GM18868 (cell line): Measurements from ENCODE around the gene ARL4D.
A peak's percentile ranks its signal among the peaks of the same experiment; 100 is the strongest.
"Not testable (repeated sequence)": the region's sequence is repeated elsewhere in the genome, so short reads cannot be mapped to it uniquely, and the experiment has no call there.

Experiments used
- ATAC-seq: cut with Tn5 transposase; IDR thresholded peaks from one replicate; pipeline ENCODE4 v1.9.1; 2021; ENCODE audit warnings: mild to moderate bottlenecking, moderate library complexity; ENCODE audit not compliant: unreplicated experiment

Gene ARL4D, protein sequence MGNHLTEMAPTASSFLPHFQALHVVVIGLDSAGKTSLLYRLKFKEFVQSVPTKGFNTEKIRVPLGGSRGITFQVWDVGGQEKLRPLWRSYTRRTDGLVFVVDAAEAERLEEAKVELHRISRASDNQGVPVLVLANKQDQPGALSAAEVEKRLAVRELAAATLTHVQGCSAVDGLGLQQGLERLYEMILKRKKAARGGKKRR

DNA sequence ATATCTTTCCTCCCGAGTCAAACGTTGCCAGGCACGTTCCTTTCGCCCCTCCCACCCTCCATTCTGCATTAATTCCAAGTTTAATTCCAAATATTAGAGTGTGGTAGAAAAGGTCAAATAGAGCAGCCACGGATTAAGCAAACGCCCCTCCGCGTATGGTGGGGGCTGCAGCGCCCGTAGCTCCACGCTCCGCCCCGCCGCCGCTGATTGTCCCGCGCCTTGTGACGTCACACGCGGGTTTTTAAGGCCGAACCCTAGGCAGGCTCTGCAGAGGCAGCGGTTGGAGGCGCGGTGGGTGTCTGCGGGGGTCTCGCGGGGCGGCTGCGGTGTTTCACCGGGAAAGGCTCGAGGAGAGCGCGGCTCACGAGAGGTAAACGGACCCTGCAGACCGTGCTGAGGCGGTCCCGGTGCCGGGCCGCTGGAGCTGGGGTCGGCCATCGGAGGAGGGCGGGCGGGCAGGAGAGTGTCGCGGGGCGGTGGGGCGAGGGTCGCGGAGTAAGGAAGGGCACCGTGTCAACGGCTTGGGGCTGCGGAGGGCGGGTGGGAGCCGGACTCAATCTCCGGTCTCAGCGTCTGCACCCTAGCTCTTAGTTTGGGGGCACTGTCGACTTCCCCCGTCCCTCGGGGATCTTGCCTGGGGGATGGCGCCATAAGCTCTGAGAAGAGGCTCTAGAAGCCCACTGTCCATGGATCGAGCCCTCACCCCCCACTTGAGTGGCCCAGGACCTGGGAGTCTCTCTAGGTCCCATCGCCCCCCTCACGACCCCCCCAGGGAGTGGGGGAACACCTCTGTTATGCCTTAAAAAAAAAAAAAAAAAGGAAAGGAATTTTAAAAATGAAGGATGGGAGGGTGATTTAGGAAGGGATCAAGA, at the start of gene ARL4D:
Gene ARL4D (plus strand): TSS at position 270 of the 872 bp plus-strand sequence. CDS start 740 bp downstream, outside the sequence.
- ATAC-seq = peak; percentile 65

DNA sequence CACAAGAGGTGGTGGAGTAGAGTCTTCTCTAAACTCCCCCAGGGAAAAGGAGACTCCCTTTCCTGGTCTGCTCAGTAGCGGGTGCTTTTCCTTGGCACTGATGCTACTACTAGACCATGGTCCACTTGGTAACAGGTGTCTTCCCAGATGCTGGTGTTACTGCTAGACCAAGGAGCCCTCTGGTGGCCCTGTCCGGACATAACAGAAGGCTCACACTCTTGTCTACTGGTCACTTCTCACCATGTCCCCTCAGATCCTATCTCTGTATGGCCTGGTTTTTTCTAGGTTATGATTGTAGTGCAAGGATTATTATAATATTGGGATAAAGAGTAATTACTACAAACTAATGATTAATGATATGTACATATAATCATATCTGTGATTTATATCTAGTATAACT, 49.7 kb upstream of the ARL4D start:
- ATAC-seq = no peak

DNA sequence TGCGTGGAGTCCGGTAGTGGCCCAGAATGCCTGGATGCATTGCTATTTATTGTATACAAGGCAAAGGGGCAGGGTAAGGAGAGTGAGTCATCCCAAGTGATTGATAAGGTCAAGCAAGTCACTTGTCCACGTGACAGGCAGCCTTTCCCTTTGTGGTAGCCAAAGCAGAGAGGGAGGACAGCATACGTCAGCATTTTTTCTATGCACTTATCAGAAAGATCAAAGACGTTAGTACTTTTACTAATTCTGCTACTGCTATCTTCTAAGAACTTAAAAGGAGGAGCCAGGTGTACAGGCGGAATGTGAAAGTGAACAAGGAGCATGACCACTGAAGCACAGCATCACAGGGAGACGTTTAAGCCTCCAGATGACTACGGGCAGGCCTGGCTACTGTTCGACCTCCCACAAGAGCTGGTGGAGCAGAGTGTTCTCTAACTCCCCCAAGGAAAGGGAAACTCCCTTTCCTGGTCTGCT, 47.9 kb upstream of the ARL4D start:
- ATAC-seq = no peak

DNA sequence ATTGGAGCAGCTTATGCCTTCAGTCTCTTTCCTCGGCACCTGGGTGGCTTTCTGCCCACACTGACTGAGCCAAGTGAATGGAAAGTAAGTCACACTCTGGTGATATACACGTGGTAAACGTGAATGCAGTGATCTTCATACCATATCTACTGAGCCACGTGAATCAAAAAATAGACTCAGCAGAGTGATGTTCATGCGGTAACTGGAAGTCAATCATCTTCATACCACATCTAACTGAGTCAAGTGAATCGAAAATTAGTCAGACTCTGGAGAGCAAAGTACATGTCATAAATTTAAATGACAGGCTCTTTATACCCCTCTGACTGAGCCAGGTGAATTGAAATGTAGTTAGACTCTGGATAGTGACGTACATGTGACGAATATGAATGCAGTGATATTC, 47.1 kb upstream of the ARL4D start:
- no peak for ATAC-seq

DNA sequence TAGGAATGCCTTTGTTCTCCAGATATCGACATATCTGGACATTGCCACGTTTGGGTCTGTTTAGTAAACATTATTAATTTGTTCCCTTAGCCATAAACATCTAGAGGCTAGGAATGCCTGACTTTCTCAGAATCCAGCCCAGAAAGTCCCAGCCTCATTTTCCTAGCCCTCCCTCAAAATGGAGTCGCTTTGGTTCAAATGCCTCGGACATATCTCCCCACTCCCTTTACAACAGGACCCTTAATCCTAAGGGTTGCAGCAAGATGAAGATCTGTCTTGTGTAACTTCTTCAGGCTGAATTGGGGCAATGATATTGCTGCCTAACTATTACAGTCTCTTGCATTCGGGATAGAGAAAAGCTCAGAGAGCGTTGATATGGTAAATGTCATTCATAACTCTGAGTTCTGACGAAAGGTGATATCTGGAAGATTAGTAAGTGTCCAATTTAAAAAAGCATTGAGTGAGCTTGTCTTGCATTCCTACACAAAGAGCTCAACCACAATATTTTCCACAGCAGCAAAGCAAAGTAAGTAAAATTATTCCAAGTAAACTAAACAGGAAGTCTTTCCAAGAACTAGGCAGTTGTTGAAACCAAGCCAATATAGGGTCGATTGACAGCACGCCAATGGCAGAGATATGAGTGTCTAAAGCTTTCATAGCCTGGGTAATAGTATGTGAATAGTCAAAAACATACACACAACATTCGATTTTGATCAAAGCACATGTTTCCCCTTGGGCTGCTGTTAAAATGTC, 46.0 kb upstream of the ARL4D start:
- no peak for ATAC-seq

DNA sequence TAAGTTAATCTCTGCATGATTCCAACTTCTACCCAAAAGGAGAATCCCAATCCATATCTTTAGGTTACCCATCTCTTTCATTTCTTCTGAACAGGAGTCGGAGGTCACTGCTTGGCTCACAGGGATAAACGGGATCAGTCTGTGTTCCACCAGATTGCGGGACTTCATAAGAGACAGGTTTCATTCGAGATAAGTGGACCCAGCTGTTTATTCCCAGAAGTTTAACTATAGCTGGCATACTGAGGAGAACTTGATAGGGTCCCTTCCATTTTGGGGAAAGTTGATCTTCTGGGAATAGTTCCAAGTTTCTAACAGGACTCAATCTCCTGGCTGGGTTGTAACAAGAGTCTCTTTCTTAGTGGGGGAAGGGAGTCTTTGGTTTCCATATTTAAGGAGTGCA, 45.4 kb upstream of the ARL4D start:
- no peak for ATAC-seq

DNA sequence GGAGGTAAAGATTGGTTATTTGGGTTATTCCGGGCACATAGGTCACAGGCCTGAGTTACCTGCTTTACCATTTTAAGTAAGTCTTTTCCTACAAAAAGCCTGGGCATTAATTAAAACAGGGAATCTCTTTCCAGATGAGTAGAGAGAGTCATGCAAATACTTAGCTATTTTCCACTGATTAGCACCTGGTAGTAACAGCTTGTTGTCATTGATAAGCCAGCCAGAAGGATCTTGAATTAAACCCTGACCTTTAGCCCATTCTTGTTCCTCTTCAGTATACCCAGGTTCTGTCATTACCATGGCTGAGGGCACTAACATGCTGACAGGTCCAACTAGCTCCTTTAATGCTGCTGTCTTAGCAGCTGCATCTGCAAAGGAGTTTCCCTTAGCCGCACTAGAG, 44.4 kb upstream of the ARL4D start:
- ATAC-seq = no peak

DNA sequence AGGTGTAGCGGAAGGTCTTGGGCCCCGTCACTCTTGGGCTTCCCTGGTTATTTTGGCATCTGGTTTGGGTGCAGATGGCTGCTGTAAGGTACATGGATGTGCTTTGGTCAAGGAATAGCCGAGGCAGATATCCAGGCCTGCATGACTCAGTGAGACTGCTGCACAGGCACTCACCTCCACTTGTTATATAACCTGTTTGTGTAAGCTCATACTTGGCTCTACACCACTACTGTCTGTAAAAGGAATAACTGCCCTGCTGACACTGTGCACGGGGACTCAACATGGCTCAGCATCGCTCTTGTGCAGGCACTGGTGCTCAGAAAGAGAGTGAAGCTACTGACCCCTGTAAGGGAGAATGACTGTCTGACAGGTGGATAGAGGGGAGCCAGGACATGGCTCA, 42.3 kb upstream of the ARL4D start:
- ATAC-seq = no peak

DNA sequence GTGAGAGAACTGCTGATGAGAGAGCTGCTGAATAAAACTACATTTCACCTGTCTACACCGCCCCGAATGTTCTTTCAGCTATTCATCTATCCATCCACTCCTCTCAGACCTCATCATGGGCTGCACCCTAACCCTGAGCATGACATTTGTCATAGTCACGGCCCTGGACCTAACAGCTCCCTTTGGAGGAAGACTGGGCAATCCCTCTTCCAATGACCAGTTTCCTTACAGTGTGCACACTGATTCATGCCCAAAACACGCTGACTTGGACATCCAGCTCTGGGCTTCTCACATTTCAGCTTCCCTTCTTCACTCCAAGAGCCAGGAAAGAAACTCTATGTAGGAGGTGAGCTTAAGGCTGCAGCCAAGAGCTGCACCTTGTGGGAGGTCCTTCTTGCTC, 41.8 kb upstream of the ARL4D start:
- no peak for ATAC-seq

DNA sequence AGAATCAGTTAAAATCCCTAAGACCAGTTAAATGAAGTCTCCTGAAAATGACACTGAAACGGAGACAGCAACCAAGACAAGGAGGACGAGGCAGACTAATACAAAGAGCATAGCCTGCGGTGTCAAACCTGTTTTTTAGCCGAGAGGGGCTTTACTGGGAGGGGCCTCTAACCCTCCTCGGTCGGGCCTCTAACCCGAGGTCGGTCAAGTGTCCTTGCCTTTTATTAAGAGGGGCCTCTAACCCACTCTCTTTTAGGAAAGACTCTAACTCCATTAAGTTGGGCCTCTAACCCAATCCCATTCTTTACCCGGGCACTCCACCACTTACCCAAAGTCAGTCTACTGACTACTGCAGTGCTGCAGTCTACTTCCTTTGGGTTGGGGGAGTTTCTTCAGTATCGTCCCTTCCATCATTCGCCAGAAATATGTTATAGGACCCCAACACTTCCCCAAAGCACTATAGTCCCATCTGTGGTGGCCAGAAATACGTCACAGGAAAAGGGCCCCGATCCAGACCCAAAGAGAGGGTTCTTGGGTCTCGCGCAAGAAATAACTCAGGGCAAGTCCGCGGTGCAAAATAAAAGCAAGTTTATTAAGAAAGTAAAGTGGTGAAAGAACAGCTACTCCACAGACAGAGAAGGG, 39.2 kb upstream of the ARL4D start:
- no peak for ATAC-seq

DNA sequence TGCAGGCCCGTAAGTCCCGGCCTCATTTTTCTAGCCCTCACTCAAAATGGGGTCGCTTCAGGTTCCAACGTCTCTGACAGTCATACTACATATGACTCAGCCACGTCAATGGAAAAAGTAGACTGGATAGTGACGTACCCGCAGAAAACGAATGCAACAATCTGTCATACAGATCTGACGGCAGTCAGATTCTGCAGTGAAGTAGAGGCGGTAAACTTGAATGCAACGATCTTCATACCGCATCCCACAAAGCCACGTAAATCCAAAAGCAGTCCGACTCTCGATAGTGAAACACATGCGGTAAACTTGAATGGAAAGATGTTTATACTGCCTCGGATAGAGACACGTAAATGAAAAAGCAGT, 38.4 kb upstream of the ARL4D start:
- ATAC-seq = peak; percentile 16

DNA sequence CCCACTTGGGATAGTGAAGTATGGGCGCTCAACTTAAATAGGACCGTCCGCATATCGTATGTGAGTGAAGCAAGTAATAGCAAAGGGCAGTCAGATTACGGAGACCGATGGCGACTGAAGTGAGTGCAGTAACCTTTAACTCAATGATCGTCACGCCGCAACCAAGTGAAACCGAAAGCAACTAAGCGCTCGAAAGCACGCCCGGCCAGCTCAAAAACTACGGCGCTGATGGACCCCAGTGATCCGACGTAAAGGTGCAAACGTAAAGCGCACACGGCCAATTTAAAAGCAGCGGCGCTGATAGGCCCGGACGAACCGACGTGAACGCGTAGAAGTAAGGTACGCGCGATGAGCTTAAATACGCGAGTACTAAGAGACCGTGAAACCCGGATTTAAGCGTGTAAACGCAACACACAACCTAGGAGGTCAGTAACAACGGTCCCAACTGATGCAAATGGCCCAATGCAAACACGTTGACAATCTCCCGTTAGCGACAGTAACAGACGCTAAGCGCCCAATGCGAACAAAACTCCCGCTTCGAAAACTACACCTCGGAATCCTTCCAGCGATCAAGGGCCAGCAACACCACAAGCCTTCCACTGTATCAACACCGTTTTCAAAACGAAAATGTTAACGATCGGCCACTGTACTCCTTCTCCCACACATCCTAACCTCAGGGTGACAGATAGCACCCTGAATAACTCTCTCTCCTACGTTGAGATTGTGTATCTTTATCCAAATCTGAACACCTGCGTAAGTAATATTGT, 37.9 kb upstream of the ARL4D start:
- peak; percentile 79 for ATAC-seq

DNA sequence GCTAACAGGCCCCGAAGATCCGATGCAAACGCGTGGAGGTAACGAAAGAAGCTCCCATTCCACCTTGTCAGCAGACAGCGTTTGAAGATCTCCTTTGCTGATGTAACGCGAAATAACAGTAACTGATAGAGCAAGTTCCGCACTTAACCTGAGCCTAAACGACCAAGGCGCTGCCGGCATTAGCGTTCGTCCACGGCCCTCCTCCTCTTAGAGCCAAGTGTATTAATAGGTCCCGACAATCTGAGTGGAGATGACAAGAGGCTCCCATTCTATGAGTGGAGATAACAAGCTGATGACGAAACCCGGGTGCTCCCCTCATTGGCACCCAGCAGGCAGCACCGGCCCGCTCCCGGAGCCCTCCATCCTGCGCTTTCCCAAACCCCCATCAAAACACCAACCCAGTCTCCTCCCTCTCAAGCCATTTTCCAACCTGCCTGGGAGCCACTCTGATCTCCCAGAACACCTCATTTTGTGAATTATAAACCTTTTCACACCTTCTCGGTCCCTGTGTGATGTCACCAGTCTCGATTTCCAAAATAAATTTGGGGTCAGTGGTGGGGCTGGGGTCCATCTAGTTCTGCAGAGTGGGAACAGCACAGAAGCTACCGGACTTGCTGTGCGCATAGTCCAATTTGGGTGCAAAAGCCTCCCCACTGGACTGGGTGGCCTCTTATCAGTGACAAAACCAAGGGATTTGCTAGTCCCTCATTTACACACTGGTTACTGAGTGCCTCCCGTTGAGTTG, 35.4 kb upstream of the ARL4D start:
- no peak for ATAC-seq

DNA sequence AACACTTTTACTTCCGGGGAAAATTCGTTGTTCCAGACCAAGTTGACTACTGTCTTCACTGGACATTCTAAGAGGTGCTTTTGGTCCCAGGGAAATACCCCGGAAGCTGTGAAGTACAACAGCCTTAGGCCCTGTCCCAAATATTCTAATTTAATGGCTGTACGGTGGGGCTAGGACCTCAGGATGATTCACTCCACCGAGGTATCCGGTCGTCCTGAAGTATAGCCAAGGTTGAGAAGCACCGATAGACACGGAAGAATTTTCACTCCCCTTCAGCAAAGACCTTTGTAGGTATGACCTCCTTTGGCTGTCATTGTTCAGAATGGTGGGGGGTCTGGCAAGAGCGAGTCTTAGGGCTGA, 34.9 kb upstream of the ARL4D start:
- ATAC-seq = no peak

DNA sequence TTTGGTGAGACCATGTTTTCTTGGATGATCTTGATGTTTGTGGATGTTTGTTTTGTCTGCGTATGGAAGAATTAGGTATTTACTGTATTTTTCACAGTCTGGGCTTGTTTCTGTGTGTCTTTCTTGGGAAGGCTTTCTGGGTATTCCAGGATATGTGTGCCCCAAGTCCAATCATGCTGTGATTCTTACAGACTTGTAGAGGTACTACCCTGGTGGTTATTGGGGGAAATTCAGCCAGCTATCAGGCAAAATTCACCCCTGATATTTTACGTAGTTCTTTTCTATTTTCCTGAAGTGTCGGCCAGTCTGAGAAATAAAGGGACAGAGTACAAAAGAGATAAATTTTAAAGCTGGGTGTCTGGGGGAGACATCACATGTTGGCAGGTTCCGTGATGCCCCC, 33.4 kb upstream of the ARL4D start:
- ATAC-seq = no peak

DNA sequence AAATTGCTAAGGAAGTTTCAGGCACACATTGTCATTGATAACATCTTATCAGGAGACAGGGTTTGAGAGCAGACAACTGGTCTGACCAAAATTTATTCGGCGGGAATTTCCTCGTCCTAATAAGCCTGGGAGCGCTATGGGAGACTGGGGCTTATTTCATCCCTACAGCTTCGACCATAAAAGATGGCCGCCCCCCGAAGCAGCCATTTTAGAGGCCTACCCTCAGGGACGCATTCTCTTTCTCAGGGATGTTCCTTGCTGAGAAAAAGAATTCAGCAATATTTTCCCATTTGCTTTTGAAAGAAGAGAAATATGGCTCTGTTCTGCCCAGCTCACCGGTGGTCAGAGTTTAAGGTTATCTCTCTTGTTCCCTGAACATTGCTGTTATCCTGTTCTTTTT, 32.9 kb upstream of the ARL4D start:
- ATAC-seq = not testable (repeated sequence)

DNA sequence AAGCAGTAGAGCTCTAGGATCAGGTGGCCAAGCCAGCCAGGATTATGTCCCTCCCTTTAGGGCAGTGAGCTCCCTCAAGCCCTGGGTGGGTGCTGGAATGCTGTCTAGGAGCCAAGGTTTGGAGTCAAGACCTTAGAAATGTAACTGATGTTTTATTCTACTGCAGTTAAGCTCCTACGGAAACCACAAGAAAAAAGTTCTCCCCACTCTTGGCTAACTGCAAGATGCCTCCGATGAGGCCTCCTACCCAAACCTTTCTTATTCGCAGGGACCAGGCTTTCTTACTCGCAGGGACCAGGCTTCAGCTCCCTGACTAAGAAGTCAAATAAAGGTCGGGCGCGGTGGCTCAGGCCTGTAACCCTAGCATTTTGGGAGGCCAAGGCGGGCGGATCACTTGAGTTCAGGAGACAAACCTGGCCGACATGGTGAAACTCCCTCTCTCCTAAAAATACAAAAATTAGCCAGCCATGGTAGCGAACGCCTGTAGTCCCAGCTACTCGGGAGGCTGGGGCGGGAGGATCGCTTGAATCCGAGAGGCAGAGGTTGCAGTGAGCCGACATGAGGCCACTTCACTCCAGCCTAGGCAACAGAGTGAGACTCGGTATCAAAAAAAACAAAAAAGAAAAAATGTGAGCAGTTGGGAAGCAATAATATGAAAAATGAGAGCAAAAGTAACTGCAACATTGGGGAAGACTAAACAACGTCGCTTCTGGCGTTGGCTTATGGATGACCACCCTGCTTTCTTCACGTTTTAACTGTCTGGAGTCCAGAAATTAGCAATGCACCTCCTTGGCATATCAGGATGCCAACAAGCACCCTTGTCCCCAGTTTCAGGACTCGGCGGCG, 31.7 kb upstream of the ARL4D start:
- ATAC-seq = no peak

DNA sequence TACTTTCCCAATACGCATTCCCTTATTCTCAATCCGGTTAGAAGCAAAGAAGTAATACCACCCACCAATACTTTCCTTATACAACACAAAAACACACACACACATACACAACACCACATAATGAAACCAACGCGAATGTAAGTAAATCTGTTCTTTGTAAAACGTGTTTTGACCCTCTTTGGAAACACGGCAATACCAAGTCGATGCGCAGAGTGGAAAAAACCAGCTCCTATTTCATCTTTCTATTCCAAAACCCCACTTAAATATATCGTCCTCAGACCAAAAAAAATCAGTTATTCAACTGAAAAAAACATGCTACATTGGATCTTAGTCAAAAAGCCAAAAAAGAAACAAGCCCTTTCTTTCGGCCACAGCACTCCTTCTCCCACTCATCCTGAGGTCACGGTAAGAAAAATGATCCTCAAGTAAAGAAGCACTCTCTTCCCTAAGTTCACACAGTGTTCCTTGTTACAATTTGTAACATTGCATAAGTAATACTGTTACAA, 31.0 kb upstream of the ARL4D start:
- ATAC-seq = peak; percentile 22
